DMS153 treated with DMSO at 0.1 percent for 48 hours (cell line): ENCODE data around the gene PLEKHJ1.

Experiments
- DNase-seq: peaks from one replicate; lab custom pipeline; 2025; ENCODE audit not compliant: unreplicated experiment; lab: John Stamatoyannopoulos, UW

PLEKHJ1 gene

GRCh38 chr19:2249880-2250765 lies 14.0 kb upstream of the PLEKHJ1 start:
- DNase-seq = no peak

- no peak for DNase-seq
These were observed 13.1 kb upstream of the PLEKHJ1 start, which contains the start of gene AMH for GRCh38 chr19:2249010-2249866. AMH (plus strand) TSS chr19:2249323; CDS start chr19:2249333, 10 bp downstream.

GRCh38 chr19:2248136-2249009 lies 12.2 kb upstream of the PLEKHJ1 start:
- DNase-seq = no peak

GRCh38 chr19:2247433-2248101 lies 11.4 kb upstream of the PLEKHJ1 start:
- DNase-seq = no peak

GRCh38 chr19:2246801-2247361 lies 10.8 kb upstream of the PLEKHJ1 start:
- DNase-seq = no peak

GRCh38 chr19:2246014-2246620 lies 10.0 kb upstream of the PLEKHJ1 start:
- no peak for DNase-seq

- DNase-seq = no peak
These were observed 9.1 kb upstream of the PLEKHJ1 start for GRCh38 chr19:2245273-2245672.

GRCh38 chr19:2244486-2244885 lies 8.4 kb upstream of the PLEKHJ1 start:
- DNase-seq = no peak

GRCh38 chr19:2244125-2244411 lies 7.9 kb upstream of the PLEKHJ1 start:
- DNase-seq = no peak

GRCh38 chr19:2243274-2244124 lies 7.4 kb upstream of the PLEKHJ1 start:
- no peak for DNase-seq

GRCh38 chr19:2242816-2243215 lies 6.7 kb upstream of the PLEKHJ1 start:
- DNase-seq = no peak

- no peak for DNase-seq
These were observed 6.0 kb upstream of the PLEKHJ1 start for GRCh38 chr19:2242092-2242537.

GRCh38 chr19:2240881-2241760 lies 5.0 kb upstream of the PLEKHJ1 start:
- no peak for DNase-seq

- DNase-seq = no peak
These were observed 3.9 kb upstream of the PLEKHJ1 start for GRCh38 chr19:2239771-2240770.

- no peak for DNase-seq
These were observed 3.0 kb upstream of the PLEKHJ1 start for GRCh38 chr19:2239173-2239572.

GRCh38 chr19:2237869-2238153 lies 1.7 kb upstream of the PLEKHJ1 start:
- no peak for DNase-seq
